Hair follicular keratinocyte (primary cell): ENCODE data around the gene ABCA4. TPM values are rescaled to one million over a fixed set of nuclear protein-coding genes. Genes with fewer than 3 reads are reported as not detected.

Experiments
- total RNA-seq: library from RNA; depleted of rRNA; stranded (reverse); fragments of >200 nt; gene quantifications from 2 replicates; pipeline ENCODE4 v1.2.3, GENCODE V29; 2015

The ABCA4 gene
- 3.2 and 9.7 TPM in 2 replicates for total RNA-seq

DNA sequence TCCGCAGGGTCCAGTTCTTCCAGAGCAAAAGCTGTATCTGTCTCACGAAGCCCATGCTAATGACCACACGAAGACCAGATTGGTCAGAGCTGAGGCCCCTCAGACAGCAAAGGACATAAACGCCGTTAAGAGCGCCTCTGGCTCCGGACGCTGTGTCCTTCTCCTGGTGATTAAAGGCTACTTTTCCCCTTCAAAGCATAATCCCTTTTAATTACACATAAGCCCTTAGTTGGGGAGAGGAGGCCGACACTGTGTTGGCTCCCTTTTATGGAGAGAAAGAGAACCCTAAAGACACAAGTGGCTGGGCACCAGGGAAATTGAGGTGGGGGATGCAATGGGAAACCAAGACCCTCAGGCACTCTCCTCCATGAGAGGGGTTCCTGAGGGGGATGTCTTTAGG lies at the start of gene ABCA4:
TSS of gene ABCA4 (minus strand) at position 158 of the 400 bp plus-strand sequence. CDS start at position 55, 103 bp downstream.

Other genes starting within 250 kb of the ABCA4 start
- 21.7 and 36.7 TPM in 2 replicates for gene DNTTIP2, start 241.9 kb downstream of the ABCA4 start, total RNA-seq
- 29.0 and 30.3 TPM in 2 replicates for gene GCLM, start 211.7 kb downstream of the ABCA4 start, total RNA-seq
- gene ARHGAP29, start 116.4 kb upstream of the ABCA4 start, total RNA-seq, result 51.3 and 66.0 TPM in 2 replicates